DOHH2 (cell line): ENCODE results near the gene HSH2D.

Experiments used
- CTCF ChIP-seq: fragments of 200-600 bp; sonication (generic); IDR thresholded peaks from one replicate; pipeline ENCODE4 v1.5.1; 2014; ENCODE audit warnings: antibody characterized with exemption, mild to moderate bottlenecking, low read depth, low read length; ENCODE audit not compliant: poor library complexity, severe bottlenecking
- EZH2phosphoT487 ChIP-seq: fragments of 200-600 bp; sonication (generic); IDR thresholded peaks from 2 replicates; pipeline ENCODE4 v1.6.1; 2017; ENCODE audit warnings: borderline replicate concordance, mild to moderate bottlenecking, antibody characterized with exemption, low read length, moderate library complexity, mixed read lengths

- TF ChIP-seq CTCF (no peak), EZH2phosphoT487 (no peak)
These were observed 3.7 kb upstream of the HSH2D start for GRCh38 chr19:16139752-16140151.
